GM18508 (cell line): ENCODE data around the gene EEF2.
"Not testable (repeated sequence)": the region's sequence is repeated elsewhere in the genome, so short reads cannot be mapped to it uniquely, and the experiment has no call there.

ENCODE experiments used
- ATAC-seq: cut with Tn5 transposase; IDR thresholded peaks from one replicate; pipeline ENCODE4 v1.9.1; 2021; ENCODE audit warnings: moderate number of reproducible peaks; ENCODE audit not compliant: insufficient read depth, unreplicated experiment

The EEF2 gene

DNA sequence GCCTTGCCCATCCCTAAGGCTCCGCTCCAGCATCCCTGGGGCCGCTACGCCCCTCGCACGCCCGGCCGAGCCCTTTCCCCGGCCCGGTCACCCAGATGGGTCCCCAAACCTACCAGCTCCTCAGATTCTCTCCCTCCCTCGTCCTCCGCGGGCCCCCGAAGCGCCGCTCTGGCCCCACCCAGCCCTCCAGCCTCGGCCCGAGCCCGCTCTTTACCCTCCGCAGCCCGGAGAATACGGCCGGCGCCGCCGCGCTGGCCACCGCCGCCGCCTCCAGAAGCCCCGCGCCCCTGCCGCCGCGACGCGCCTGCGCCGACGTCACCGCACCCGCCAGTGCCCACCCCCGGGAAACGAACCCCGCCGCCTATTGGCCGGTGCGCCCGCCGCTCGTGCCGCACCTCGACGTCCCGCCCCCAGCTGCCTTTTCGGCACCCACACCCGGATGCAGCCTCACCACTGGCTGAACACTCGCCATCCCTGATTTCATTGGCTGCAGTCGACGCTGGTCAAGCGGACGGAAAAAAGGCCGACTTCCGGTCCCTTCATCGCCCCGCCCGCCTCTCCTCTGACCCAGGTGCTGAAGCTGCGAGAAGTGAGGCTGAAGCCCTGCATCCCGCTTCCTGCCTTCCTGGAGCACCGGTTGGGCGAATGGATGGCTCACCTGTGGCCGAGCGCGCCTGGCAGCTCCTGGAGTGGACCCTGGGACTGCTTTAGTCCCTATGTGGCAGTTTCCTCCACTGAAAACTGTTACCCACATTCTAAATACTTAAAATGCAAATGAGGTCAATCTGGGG lies 14.3 kb downstream of the EEF2 start, which contains the start of gene DAPK3:
DAPK3 (minus strand) TSS at position 292 of the 791 bp plus-strand sequence. CDS start 1,364 bp downstream, outside the sequence.
- ATAC-seq, result peak; percentile 55

DNA sequence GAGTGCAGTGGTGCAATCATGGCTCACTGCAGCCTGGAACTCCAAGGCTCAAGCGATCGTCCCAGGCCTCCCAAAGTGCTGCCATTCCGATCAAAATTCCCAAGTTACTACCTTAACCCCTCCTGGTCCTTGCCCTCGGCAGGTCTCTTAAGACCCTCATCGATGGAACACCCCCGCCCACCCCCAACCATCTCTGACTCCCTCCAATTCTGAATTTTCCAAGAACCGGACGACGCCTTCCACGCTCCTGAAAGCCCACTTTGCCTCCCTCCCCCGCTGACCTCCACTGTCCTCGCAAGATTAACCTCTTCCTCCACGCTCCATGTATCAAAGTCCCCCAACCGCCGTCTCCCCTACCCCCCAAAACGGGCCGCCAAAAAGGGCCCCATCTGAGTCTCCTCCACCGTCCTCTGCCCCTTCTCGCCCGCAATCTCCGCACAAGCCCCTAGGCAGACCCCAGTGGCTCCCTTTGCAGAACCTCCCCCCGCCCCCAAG lies 14.9 kb downstream of the EEF2 start:
- no peak for ATAC-seq

DNA sequence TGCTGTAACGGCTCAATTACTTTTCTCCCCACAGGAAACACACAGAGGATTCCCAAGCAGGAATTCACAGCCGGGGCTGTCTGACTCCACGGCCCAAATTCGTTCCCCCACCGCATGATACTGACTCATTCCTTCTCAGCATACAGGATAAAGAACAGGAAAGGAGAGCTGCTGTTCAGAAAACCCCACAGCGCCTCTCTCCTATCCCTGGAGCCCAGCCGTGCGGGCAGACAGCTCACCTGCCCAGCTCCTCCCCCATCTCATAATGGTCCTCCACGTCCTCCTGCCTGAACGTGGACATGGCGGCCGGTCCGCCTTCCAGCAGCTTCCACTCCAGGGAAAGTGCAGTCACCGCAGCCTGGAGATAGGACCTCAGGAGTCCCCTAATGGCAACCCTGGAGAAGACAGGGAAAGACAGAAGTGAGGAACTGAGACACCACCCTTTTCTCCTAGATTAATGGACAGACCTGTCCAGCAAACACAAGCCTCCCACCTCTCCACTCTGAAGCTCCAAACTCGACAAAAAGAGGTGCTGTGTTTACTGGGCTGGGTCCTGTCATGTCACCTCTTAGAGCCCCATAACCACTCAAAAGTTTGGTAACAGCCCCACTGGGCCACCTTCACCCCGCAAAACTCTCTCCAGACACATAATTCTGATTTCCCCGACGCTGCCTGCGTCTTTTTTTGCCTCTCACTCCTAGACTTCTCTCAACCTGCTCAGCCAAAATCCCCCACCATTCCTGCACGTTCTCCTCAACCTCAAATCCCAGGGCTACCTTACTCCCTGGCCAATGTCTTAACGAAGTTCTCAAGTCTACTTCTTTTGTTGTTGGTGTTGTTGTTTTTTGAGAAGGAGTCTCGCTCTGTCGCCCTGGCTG lies 15.6 kb downstream of the EEF2 start:
- ATAC-seq, result no peak

DNA sequence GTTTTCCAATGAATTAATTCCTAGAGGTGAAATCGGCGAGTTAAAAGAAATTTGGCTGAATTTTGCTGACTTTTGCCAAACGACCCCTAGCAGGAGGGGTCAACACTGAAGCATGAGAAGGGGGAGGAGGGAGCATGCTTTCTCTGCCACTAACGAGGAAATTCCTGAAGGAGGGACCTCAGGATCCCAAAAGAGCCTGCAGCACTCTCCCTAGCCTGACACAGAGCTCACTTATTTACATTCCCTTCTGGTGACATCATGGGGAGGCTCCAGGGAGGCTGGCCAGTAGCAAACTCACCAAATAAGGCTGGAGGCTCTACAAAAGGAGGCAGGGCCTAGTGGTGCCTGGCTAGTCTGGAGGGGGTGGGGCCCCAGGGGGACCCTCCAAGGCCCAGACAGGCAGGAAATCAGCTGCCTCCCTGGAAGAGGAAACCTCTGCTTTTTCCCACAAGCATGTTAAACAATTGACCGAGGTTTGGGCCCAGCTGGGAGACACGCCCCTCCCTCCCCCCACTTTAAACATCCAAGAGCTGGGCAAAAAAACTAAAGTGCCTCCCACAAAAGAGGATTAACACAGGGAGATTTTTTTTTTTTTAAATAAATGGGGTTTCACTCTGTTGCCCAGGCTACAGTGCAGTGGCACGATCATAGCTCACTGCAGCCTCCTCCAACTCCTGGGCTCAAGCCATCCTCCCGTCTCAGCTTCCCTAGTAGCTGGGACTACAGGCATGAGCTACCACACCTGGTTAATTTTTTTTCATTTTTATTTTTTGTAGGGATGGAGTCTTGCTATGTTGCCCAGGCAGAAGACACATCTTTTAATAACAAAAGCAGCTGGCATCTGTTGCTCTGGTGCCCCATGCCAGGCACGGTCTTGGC lies 16.5 kb downstream of the EEF2 start:
- no peak for ATAC-seq

DNA sequence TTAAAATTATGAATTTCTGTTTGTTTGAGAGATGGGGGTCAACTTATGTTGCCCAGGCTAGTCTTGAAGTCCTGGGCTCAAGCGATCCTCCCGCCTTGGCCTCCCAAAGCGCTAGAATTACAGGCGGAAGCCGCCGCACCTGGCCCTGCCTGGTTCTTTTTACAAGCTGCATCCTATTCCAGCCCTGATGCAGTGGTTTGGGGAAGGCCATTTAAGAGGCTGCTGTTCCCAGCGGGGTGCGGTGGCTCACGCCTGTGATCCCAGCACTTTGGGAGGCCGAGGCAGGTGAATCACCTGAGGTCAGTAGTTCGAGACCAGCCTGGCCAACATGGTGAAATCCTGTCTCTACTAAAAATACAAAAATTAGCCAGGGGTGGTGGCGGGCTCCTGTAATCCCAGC lies 17.3 kb downstream of the EEF2 start:
- not testable (repeated sequence) for ATAC-seq

DNA sequence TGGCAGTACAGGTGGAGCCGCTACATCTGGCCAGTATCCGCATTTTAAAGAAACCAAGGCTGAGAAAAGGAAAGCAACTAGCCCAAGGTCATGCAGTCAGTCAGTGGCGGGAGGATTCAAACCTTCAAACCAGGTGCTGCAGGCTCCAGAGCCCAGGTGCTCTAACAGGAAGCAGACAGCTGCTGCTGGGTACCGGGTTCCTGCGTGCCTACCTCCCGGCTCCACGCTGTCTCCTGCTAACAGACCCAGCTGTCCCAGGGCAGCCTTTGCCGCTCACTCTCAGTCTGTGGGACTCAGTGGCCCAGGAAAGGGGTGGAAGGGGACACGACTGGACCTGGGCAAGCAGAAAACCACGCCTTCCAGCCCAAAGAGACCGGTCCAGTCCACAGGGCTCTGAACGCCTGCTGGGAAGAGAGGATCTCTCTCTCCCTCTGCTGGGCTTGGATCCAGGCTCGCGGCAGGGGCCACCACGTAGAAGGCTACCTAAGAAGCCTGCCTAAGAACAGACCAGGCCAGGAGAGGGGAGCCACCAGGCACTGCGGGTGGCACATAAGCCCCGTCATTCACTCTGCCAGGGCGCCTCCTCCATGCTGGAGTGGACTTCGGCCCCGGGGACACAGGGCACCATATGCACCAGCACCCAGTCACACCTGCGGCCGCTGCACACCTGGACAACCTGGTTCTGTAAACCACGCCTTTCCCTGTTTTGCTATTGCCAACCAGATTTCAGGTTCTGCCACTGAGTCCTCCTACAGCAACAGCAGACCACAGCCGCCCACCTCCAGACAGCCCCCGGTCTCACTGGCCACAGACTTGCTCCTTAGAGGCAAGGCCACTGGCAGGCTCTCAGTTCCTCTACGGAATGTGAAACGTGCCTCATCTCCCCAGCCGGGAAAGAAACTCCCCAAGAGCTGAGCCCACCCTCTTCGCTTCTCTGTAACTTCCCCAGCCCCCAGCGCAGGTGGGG lies 18.9 kb downstream of the EEF2 start:
- no peak for ATAC-seq

DNA sequence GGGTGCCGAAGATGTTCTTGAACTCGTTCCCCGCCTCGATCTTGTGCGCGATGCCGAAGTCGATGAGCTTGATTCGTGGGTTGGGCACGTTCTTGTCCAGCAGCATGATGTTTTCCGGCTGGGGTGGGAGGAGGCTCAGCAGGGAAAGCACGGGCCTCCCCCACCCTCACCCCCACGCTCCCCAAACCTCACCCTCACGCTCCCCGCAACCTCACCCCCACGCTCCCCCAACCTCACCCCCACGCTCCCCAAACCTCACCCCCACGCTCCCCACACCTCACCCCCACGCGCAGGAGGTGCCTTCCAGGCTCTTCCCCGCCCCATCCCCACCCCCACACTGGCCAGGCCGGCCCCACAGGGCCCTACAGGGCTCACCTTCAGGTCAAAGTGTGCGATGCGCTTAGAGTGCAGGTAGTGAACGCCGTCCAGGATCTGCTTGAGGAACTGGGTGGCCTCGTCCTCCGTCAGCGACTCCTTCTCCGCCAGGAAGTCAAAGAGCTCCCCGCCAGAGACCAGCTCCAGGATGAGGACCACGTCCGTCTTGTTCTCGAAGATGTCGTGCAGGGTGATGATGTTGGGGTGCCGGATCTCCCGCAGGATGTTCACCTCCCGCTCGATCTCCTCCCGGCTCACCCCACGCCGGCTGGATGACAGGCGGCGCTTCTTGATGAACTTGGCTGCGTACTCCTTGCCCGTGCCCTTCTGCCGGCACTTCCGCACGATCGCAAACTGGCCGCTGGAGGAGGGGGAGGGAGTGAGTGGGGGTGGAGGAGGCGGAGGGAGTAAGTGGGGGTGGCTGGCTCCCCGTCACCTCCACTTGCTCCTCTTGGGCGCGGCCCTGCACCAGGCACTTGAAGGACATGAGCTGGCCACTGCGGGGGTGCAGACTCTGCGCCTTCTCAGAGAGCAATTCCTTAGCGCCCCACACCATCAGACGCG lies 20.7 kb downstream of the EEF2 start:
- ATAC-seq, result no peak

DNA sequence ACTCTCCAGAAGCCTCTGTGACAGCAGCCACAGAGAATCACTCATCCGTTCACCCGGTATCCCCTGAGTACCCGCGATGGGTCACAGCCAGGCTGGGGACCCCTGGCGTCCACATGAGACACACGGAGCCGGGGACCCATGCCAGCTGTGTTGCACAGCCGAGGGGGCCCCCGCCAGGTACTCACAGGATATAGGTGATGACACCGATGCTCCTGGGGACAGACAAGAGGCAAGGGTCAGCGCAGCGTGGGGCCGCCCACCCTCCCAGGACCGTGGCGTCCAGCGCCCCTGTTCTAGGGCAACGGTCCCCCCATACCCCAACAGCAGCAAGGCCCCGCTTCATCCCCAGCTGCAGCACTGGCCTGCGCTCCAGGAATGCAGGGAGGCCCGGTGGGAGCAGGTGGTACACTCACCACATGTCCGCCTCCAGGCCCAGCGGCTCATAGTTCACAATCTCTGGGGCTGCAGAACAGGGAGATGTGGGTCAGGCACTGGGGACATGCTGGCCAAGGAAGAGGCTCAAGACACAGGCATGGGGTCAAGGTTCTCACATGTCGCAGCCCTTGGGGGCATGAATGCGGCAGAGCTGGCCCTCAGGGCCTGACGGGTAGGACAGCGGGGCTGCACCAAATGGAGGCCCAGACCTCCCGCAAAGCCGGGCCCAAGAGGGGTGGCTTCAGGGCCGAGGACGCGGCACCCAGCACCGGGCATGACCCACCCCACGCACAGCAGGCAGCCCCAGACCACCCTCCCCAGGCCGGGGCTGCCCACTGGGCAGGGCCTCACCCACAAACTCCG lies 21.6 kb downstream of the EEF2 start:
- ATAC-seq, result no peak

DNA sequence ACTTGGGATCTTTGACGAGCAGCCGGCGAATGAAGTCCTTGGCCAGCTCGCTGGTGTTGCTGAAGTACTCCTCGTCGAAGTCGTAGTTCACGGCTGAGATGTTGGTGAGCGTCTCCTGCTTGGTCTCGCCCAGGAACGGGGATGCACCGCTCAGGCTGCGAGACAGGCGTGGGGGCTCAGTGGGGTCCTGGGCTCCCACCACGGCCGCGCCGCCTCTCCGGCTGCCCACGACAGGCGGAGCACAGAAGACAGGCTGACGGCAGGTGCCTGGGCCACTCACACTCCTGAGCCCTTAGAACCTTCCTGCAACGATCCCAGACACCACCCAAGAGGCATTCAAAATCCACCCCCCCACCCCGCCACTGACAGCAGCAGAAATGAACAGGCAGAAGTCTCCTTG lies 24.3 kb downstream of the EEF2 start:
- no peak for ATAC-seq

DNA sequence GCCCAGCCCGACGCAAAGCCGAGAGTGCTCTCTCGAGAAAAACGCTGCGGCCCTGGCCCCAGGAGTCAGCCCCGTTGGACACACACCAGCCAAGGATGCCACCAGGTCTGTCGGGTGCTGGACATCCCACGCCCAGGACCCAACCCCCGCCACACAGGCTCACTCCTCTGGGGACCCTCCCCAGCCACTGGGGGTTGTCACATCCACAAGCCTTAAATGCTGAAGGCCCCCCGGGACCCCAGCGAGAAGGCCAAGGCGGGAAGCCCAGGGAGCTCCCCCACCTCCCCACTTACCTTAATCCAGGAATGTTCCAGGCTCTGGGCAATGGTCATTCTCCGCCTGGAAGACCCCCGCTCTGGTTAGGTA lies 25.5 kb downstream of the EEF2 start:
- no peak for ATAC-seq

DNA sequence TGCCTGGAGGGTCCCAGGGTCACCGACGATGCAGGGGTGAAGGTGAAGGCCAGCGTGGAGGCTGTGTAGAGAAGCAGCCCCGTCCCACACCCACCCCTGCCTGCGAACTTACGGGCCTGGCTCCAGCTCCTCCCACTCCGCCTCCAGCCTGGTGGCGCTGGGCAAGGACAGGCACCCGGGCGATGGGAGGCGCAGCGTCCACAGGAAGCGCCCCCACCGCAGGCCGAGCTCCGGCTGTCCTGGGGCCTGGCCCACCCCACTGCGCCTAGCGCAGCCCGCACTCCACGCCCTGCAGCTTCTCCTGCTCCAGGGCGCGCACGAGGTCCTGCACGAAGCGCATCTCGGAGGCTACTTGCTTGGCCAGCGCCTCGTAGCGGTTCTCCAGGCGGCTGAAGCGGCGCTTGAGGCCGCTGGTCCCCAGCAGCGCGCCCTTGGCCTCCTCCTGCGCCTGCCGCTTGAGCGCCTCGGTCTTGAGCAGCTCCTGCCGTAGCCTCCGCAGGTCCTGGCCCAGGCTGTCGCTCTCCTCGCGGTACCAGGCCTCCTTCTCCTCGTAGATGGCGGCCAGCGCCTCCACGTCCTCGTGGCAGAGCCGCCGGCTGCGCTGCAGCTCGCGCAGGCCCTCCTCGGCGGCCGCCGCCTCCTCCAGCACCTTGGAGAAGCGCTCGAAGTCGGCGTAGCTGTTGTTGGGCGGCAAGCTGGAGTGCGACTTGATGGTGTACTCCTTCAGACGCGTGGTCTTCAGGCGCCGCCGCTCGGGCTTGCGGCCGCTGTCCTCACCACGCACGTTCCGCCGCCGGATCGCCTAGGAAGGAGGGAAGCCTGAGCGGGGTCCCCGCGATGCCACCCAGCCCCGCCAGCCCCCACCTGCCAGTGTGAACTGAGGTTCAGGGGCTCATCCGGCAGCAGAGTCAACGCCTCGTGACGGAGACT lies 26.2 kb downstream of the EEF2 start:
- ATAC-seq, result no peak

DNA sequence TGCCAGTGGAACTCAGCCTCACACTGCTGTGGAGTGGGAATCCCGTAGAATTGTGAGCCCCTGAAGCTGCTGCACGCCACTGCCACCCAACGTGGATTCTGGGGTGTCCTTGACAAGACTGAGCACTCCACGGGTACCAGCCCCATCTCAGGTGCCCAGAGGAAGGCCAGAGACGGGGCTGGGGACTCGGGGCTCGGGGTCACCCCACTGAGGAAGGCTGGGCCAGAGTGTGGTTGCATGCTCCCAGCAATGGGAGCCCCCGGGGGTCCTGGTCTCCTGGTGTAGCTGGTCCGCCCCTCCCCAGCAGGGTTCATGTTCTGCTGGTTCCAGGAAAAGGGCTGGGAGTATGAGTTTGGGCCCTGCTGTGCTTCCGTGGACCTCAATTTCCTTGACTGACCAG lies 29.6 kb downstream of the EEF2 start:
- no peak for ATAC-seq

DNA sequence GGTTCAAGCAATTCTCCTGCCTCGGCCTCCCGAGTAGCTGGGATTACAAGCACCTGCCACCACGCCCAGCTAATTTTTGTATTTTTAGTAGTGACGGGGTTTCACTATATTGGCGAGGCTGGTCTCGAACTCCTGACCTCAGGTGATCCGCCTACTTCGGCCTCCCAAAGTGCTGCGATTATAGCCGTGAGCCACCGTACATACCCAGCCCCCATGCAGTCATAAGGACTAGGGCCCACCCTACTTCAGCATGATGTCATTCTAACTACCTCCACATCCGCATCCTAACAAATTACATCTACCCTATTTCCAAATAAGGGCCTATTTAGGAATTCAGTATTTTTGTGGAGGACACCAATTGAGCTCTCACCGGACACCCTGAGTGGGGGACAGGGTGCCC lies 30.0 kb downstream of the EEF2 start:
- not testable (repeated sequence) for ATAC-seq

DNA sequence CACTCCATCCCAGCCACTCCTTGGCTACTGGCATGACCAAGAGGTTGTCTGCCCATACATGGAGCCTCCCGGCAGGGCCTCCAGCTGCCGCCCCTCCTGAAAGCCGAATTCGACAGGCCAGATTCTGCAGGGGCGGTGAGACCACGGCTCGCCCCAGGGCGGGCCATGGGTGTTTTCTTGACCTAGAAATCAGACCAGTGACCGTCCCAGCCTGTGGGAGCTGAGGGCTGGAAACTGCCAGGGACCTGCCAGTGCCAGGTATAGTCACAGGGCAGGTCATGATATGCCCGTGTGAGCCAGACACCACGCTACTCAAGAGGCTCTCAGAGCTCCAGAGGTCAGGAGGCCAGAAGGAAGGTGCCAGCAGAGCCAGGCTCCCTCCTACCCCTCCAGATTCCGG lies 31.2 kb downstream of the EEF2 start:
- ATAC-seq, result no peak

DNA sequence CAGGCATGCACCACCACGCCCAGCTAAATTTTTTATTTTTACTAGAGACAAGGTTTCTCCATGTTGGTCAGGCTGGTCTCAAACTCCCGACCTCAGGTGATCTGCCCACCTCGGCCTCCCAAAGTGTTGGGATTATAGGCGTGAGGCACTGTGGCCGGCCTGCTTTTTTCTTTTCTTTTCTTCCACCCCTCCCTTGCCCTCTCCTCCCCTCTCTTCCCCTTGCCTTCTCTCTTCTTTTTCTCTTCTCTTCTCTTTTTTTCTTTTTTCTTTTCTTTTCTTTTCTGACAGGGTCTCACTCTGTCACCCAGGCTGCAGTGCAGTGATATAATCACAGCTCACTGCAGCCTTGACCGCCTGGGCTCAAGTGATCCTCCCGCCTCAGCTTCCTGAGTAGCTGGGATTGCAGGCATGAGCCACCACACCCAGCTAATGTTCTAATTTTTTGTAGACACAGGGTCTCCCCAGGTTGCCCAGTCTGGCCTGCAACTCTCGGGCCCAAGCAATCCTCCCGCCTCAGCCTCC lies 32.4 kb downstream of the EEF2 start:
- ATAC-seq, result not testable (repeated sequence)
